Liver (tissue), 9 donors: ENCODE data around the gene ZMYND19. TPM values are rescaled to one million over a fixed set of nuclear protein-coding genes. Genes with fewer than 3 reads are reported as not detected.

ENCODE experiments used
- DNase-seq: peaks from one replicate; pipeline ENCODE4 v3.0.0-alpha.2; 2017; ENCODE audit warnings: low spot score
- H3K27ac ChIP-seq, 2 donors: one replicate each; pipeline ENCODE4 v1.7.0; 2013; ENCODE audit warnings: inconsistent platforms in 2 of 2, low read length in 2 of 2, control low read depth in 1 of 2, low read depth in 1 of 2, mild to moderate bottlenecking in 1 of 2
- H3K27me3 ChIP-seq, 4 donors: one replicate each; pipeline versions ENCODE4 v1.6.1 to v1.7.0; 2013; ENCODE audit warnings: low read length in 3 of 4, inconsistent platforms in 1 of 4, mild to moderate bottlenecking in 1 of 4, moderate library complexity in 1 of 4; ENCODE audit not compliant: control insufficient read depth in 4 of 4, insufficient read depth in 4 of 4
- H3K36me3 ChIP-seq, 4 donors: one replicate each; pipeline versions ENCODE4 v1.6.1 to v1.7.0; 2013; ENCODE audit warnings: low read length in 3 of 4, mild to moderate bottlenecking in 3 of 4, low read depth in 1 of 4, moderate library complexity in 1 of 4; ENCODE audit not compliant: control insufficient read depth in 4 of 4, insufficient read depth in 3 of 4
- H3K4me1 ChIP-seq, 4 donors: one replicate each; pipeline versions ENCODE4 v1.6.1 to v1.7.0; 2013; ENCODE audit warnings: low read length in 3 of 4, mild to moderate bottlenecking in 3 of 4, moderate library complexity in 1 of 4; ENCODE audit not compliant: control insufficient read depth in 4 of 4, insufficient read depth in 4 of 4
- H3K4me3 ChIP-seq, 3 donors: one replicate each; pipeline versions ENCODE4 v1.6.1 to v1.7.0; 2013; ENCODE audit warnings: low read length in 3 of 3, control low read depth in 1 of 3, low read depth in 1 of 3, mild to moderate bottlenecking in 1 of 3
- H3K9ac ChIP-seq, 2 donors: one replicate each; pipeline ENCODE4 v1.7.0; 2013; ENCODE audit warnings: low read length in 2 of 2, mild to moderate bottlenecking in 2 of 2, moderate library complexity in 2 of 2, control low read depth in 1 of 2, low read depth in 1 of 2
- H3K9me3 ChIP-seq, 4 donors: one replicate each; pipeline versions ENCODE4 v1.6.1 to v1.7.0; 2013; ENCODE audit warnings: low read length in 3 of 4; ENCODE audit not compliant: control insufficient read depth in 4 of 4
- ATF3 ChIP-seq: IDR thresholded peaks from 2 replicates; pipeline ENCODE4 v1.6.1; 2016; ENCODE audit warnings: antibody characterized with exemption
- CTCF ChIP-seq: fragments of 150-350 bp; IDR thresholded peaks from 2 replicates; pipeline ENCODE4 v1.5.1; 2017; ENCODE audit warnings: improper control_type of control experiment, low read depth, low read length; ENCODE audit not compliant: missing input control
- EGR1 ChIP-seq, 2 donors: IDR thresholded peaks; 2 replicates each; pipeline ENCODE4 v1.6.1; 2016 to 2018; ENCODE audit warnings: antibody characterized with exemption in 2 of 2, low read depth in 2 of 2
- FOXA1 ChIP-seq: IDR thresholded peaks from 2 replicates; pipeline ENCODE4 v1.6.1; 2016; ENCODE audit warnings: antibody characterized with exemption
- FOXA2 ChIP-seq: IDR thresholded peaks from 2 replicates; pipeline ENCODE4 v1.6.1; 2016; ENCODE audit warnings: antibody characterized with exemption
- GABPA ChIP-seq, 2 donors: IDR thresholded peaks in 1 of 2; conservative IDR thresholded peaks in 1 of 2; 2 replicates each; pipeline ENCODE4 v1.6.1; 2016; ENCODE audit warnings: antibody characterized with exemption in 2 of 2, mild to moderate bottlenecking in 1 of 2, moderate library complexity in 1 of 2
- HNF4A ChIP-seq, 2 donors: conservative IDR thresholded peaks; 2 replicates each; pipeline ENCODE4 v1.6.1; 2016; ENCODE audit warnings: antibody characterized with exemption in 2 of 2, mild to moderate bottlenecking in 2 of 2
- HNF4G ChIP-seq: IDR thresholded peaks from 2 replicates; pipeline ENCODE4 v1.6.1; 2016; ENCODE audit warnings: antibody characterized with exemption
- MAX ChIP-seq: IDR thresholded peaks from 2 replicates; pipeline ENCODE4 v1.6.1; 2016; ENCODE audit warnings: antibody characterized with exemption
- NR2F2 ChIP-seq: IDR thresholded peaks from 2 replicates; pipeline ENCODE4 v1.6.1; 2016; ENCODE audit warnings: antibody characterized with exemption
- RAD21 ChIP-seq, 2 donors: IDR thresholded peaks; 2 replicates each; pipeline ENCODE4 v1.6.1; 2016; ENCODE audit warnings: antibody characterized with exemption in 2 of 2, mild to moderate bottlenecking in 2 of 2
- REST ChIP-seq: IDR thresholded peaks from 2 replicates; pipeline ENCODE4 v1.6.1; 2016; ENCODE audit warnings: antibody characterized with exemption, mild to moderate bottlenecking
- SP1 ChIP-seq: IDR thresholded peaks from 2 replicates; pipeline ENCODE4 v1.6.1; 2018; ENCODE audit warnings: antibody characterized with exemption, mild to moderate bottlenecking
- TAF1 ChIP-seq: conservative IDR thresholded peaks from 2 replicates; pipeline ENCODE4 v1.6.1; 2016; ENCODE audit warnings: antibody characterized with exemption, mild to moderate bottlenecking
- YY1 ChIP-seq: IDR thresholded peaks from 2 replicates; pipeline ENCODE4 v1.6.1; 2016; ENCODE audit warnings: antibody characterized with exemption, mild to moderate bottlenecking
- WGBS: extraction: QIAGEN DNeasy Blood & Tissue Kit; methylation state at CpG from one replicate; pipeline ENCODE4 v1.1.7; 2013; 5-methylcytosine and 5-hydroxymethylcytosine counted together
- polyA plus RNA-seq, 2 donors: library from polyadenylated mRNA; stranded (reverse) in 1 of 2; unstranded in 1 of 2; fragments of 200-250 nt in 1 of 2; fragments of >200 nt in 1 of 2; fragmentation: Nextera tagmentation in 1 of 2; extraction: Ambion mirVana in 1 of 2; gene quantifications; one replicate each; pipeline versions ENCODE4 v1.2.1 to v1.2.3, GENCODE V29; 2013 to 2015
- total RNA-seq, 2 donors: library from RNA; depleted of rRNA; stranded (reverse); fragments of >200 nt; gene quantifications; one replicate each; pipeline ENCODE4 v1.2.3, GENCODE V29; 2014
- donor health status: healthy.
- donor health status: healthy.
- donor health status: healthy.
- donor health status: healthy.
- donor health status: healthy.

Gene ZMYND19
- 1 to 10 TPM; 7.0 to 7.1 TPM for total RNA-seq
- 1 to 10 TPM; 2.4 to 7.0 TPM for polyA plus RNA-seq

GRCh38 chr9:137590469-137591383, at the start of gene ZMYND19:
ZMYND19 (minus strand) TSS chr9:137590512; CDS start chr9:137590263, 249 bp downstream.
- peaks cover 5 to 30% (median 22%) of the 10 kb centered on the region in 4 donors for H3K4me1 ChIP-seq
- DNase-seq, result peak; percentile 94
- H3K9me3 ChIP-seq, result no peaks in the 10 kb centered on the region
- H3K27ac ChIP-seq, result no peak within 1 kb of the TSS
- H3K36me3 ChIP-seq, result peaks cover 4 to 16% (median 12%) of the 10 kb centered on the region in 4 donors
- H3K4me3 ChIP-seq, result peak within 1 kb of the TSS; percentile 47 to 86 (median 83)
- H3K9ac ChIP-seq, result no peak within 1 kb of the TSS
- H3K27me3 ChIP-seq, result no peaks in the 10 kb centered on the region
- TF ChIP-seq HNF4G (no peak), YY1 (no peak), SP1 (no peak), HNF4A (conservative IDR thresholded peaks at IDR 0.05) (no peak)
- WGBS, result 2% methylated on average over 113 of the region's 113 CpGs

GRCh38 chr9:137639303-137640051, 49.2 kb upstream of the ZMYND19 start:
- peaks cover 0 to 2% (median 0%) of the 10 kb centered on the region in 4 donors for H3K36me3 ChIP-seq
- H3K27me3 ChIP-seq, result no peaks in the 10 kb centered on the region
- no peak for DNase-seq
- peak overlapping the region; percentile 60 to 81 for H3K9ac ChIP-seq
- H3K27ac ChIP-seq, result peak overlapping the region; percentile 61 to 69
- peak overlapping the region; percentile 13 to 35 (median 32) for H3K4me3 ChIP-seq
- WGBS, result 56% methylated on average over 12 of the region's 12 CpGs
- no peak for TF ChIP-seq FOXA2
- no peak for TF ChIP-seq ATF3
- no peak for TF ChIP-seq NR2F2
- no peak for TF ChIP-seq HNF4G
- TF ChIP-seq FOXA1, result no peak
- TF ChIP-seq EGR1 (IDR thresholded peaks at IDR 0.05; ENCODE audit: low read depth in 2 of 2), result no peak
- no peak for TF ChIP-seq CTCF
- TF ChIP-seq REST, result no peak
- TF ChIP-seq RAD21 (IDR thresholded peaks at IDR 0.05), result no peak
- TF ChIP-seq HNF4A (conservative IDR thresholded peaks at IDR 0.05), result no peak
- TF ChIP-seq SP1, result no peak
- no peak for TF ChIP-seq GABPA (IDR thresholded peaks at IDR 0.05 in 1 of 2, conservative IDR thresholded peaks at IDR 0.05 in 1 of 2)
- no peak for TF ChIP-seq MAX
- TF ChIP-seq TAF1, result no peak
- H3K9me3 ChIP-seq, result no peaks in the 10 kb centered on the region
- peaks cover 0 to 16% (median 3%) of the 10 kb centered on the region in 4 donors for H3K4me1 ChIP-seq
